K562 (cell line): ENCODE data around the gene ALDH1A2. TPM values are rescaled to one million over a fixed set of nuclear protein-coding genes. Genes with fewer than 3 reads are reported as not detected.
A peak's percentile ranks its signal among the peaks of the same experiment; 100 is the strongest.

Experiments used
- ATAC-seq: fragments of 200-7000 bp; cut with Tn5 transposase; 3 replicates; pipeline ENCODE4 v1.9.1; 2020; ENCODE audit warnings: moderate library complexity
- BruUV-seq: library from RNA; stranded (reverse); fragments of 400-500 nt; replicated peaks from 2 replicates; lab custom pipeline; 2021; lab: Mats Ljungman, UMichigan
- CTCF ChIA-PET: fragments of 300-600 bp; formaldehyde crosslinking; extraction: SDS; loops from one replicate; lab custom pipeline; 2021; ENCODE audit warnings: low intra/inter-chr PET ratio; lab: Yijun Ruan, JAX
- POLR2A ChIA-PET: fragments of 300-600, 350-650 bp; sonication (Branson Sonifier 250); formaldehyde crosslinking; extraction: SDS; loops from one replicate; lab custom pipeline; 2021; ENCODE audit warnings: antibody characterized with exemption, inconsistent platforms; lab: Yijun Ruan, JAX
- DNase-seq, 4 experiments: peaks; one replicate each; pipeline versions ENCODE4 v3.0.0 to v3.0.0-alpha.2; 2011 to 2018; ENCODE audit warnings: low spot score in 3 of 4, mixed read lengths in 3 of 4; ENCODE audit errors: extremely low read depth in 1 of 4
- FAIRE-seq: peaks from 2 replicates; lab custom pipeline; 2011; peaks lifted over from hg19 to GRCh38; lab: Jason Lieb, UNC
- H2AFZ ChIP-seq: 2 replicates; pipeline ENCODE4 v1.6.0; 2011; ENCODE audit warnings: low read depth, low read length, control low read depth, inconsistent platforms
- H3K27ac ChIP-seq: fragments of 200-600 bp; 3 replicates; pipeline ENCODE4 v1.8.0; 2011; ENCODE audit warnings: low read depth, mild to moderate bottlenecking, control low read depth, inconsistent platforms, low read length, moderate library complexity, mixed read lengths; ENCODE audit errors: extremely low read depth
- H3K27me3 ChIP-seq, 2 experiments: fragments of 300-600 bp in 1 of 2; 2 replicates in 1 of 2; 3 replicates in 1 of 2; pipeline versions ENCODE4 v1.6.0 to v1.8.0; 2011; ENCODE audit warnings: inconsistent platforms in 2 of 2, low read length in 2 of 2, mild to moderate bottlenecking in 1 of 2, mixed read lengths in 1 of 2, moderate library complexity in 1 of 2; ENCODE audit not compliant: control insufficient read depth in 2 of 2, insufficient read depth in 2 of 2
- H3K36me3 ChIP-seq: fragments of 300-600 bp; 3 replicates; pipeline ENCODE4 v1.8.0; 2011; ENCODE audit warnings: mild to moderate bottlenecking, low read length, inconsistent platforms; ENCODE audit not compliant: control insufficient read depth, insufficient read depth
- H3K4me1 ChIP-seq, 2 experiments: fragments of 200-600 bp in 1 of 2; replicated peaks in 1 of 2; 2 replicates in 1 of 2; 3 replicates in 1 of 2; pipeline versions ENCODE4 v1.5.1 to v1.8.0; 2011; ENCODE audit warnings: inconsistent platforms in 2 of 2, low read length in 2 of 2, mild to moderate bottlenecking in 1 of 2, mixed read lengths in 1 of 2, moderate library complexity in 1 of 2; ENCODE audit not compliant: control insufficient read depth in 2 of 2, insufficient read depth in 2 of 2
- H3K4me2 ChIP-seq: 2 replicates; pipeline ENCODE4 v1.6.1; 2011; ENCODE audit warnings: low read length, control low read depth, inconsistent platforms, mixed read lengths; ENCODE audit not compliant: insufficient read depth
- H3K4me3 ChIP-seq: fragments of 200-600 bp; sonication (generic), shearing (Covaris generic); 2 replicates; pipeline ENCODE4 v1.5.1; 2016; ENCODE audit warnings: control low read depth, inconsistent platforms
- H3K79me2 ChIP-seq: fragments of 200-600 bp; 3 replicates; pipeline ENCODE4 v1.8.0; 2011; ENCODE audit warnings: low read length, inconsistent platforms; ENCODE audit not compliant: control insufficient read depth, insufficient read depth
- H3K9ac ChIP-seq, 2 experiments: 2 replicates each; pipeline versions ENCODE4 v1.6.0 to v1.6.1; 2011; ENCODE audit warnings: low read depth in 2 of 2, low read length in 2 of 2, control low read depth in 1 of 2, inconsistent platforms in 1 of 2, mild to moderate bottlenecking in 1 of 2, mixed read lengths in 1 of 2; ENCODE audit not compliant: insufficient read depth in 1 of 2
- H3K9me1 ChIP-seq: one replicate; pipeline ENCODE4 v1.6.0; 2011; ENCODE audit warnings: inconsistent platforms, mild to moderate bottlenecking, low read length, moderate library complexity; ENCODE audit not compliant: control insufficient read depth, insufficient read depth
- H3K9me3 ChIP-seq: replicated peaks from 2 replicates; pipeline ENCODE4 v1.5.1; 2011; ENCODE audit warnings: low read depth, low read length, inconsistent platforms; ENCODE audit not compliant: control insufficient read depth, insufficient read depth
- H4K20me1 ChIP-seq: replicated peaks from 2 replicates; pipeline ENCODE4 v1.6.1; 2011; ENCODE audit warnings: low read length, inconsistent platforms, mixed read lengths; ENCODE audit not compliant: control insufficient read depth, insufficient read depth
- BMI1 ChIP-seq: fragments of 150-350 bp; IDR thresholded peaks from 2 replicates; pipeline ENCODE4 v1.6.1; 2014; ENCODE audit warnings: low read length
- CREB5 ChIP-seq: fragments of 250-450 bp; sonication (Bioruptor Pico); IDR thresholded peaks from 2 replicates; pipeline ENCODE4 v1.5.0; 2020; ENCODE audit warnings: mild to moderate bottlenecking
- CTCF ChIP-seq, 3 experiments: IDR thresholded peaks in 2 of 3; conservative IDR thresholded peaks in 1 of 3; 2 replicates each; pipeline ENCODE4 v1.5.1; 2011 to 2012; ENCODE audit warnings: low read length in 3 of 3, mild to moderate bottlenecking in 3 of 3, control low read depth in 2 of 3, improper control_type of control experiment in 1 of 3, inconsistent platforms in 1 of 3, low read depth in 1 of 3, mixed read lengths in 1 of 3, moderate library complexity in 1 of 3; ENCODE audit not compliant: insufficient read depth in 2 of 3
- ILK ChIP-seq: fragments of 450-650 bp; IDR thresholded peaks from 2 replicates; pipeline ENCODE4 v1.6.1; 2016; ENCODE audit warnings: missing genetic modification characterization, low read depth, mild to moderate bottlenecking, missing compliant biosample characterization, moderate library complexity, borderline replicate concordance
- JUNB ChIP-seq: fragments of 450-650 bp; formaldehyde crosslinking; conservative IDR thresholded peaks from 2 replicates; pipeline ENCODE4 v1.4.0; 2020; ENCODE audit warnings: mild to moderate bottlenecking
- KAT8 ChIP-seq: fragments of 450-650 bp; IDR thresholded peaks from 2 replicates; pipeline ENCODE4 v1.6.1; 2016; ENCODE audit warnings: low read depth, mild to moderate bottlenecking
- MTA3 ChIP-seq: fragments of 450-650 bp; formaldehyde crosslinking; IDR thresholded peaks from 2 replicates; pipeline ENCODE4 v1.6.1; 2017; ENCODE audit warnings: mild to moderate bottlenecking, borderline replicate concordance
- NFIX ChIP-seq: fragments of 250-450 bp; sonication (Bioruptor Pico); IDR thresholded peaks from 2 replicates; pipeline ENCODE4 v1.4.0; 2020; ENCODE audit warnings: low read depth, mild to moderate bottlenecking, moderate library complexity
- PREB ChIP-seq: sonication (generic); formaldehyde crosslinking; IDR thresholded peaks from 2 replicates; pipeline ENCODE4 v1.8.1; 2023; ENCODE audit warnings: mild to moderate bottlenecking, missing genetic modification reagents
- RAD21 ChIP-seq, 2 experiments: fragments of 250-450 bp in 1 of 2; fragments of 450-650 bp in 1 of 2; sonication (Bioruptor Pico) in 1 of 2; formaldehyde crosslinking in 1 of 2; IDR thresholded peaks in 1 of 2; conservative IDR thresholded peaks in 1 of 2; 2 replicates each; pipeline versions ENCODE4 v1.4.0 to v1.8.0; 2020 to 2022; ENCODE audit warnings: mild to moderate bottlenecking in 2 of 2, moderate library complexity in 1 of 2
- THAP12 ChIP-seq: fragments of 250-450 bp; sonication (Bioruptor Pico); IDR thresholded peaks from 2 replicates; pipeline ENCODE4 v1.9.0; 2021; ENCODE audit warnings: mild to moderate bottlenecking, inconsistent platforms
- ZBTB1 ChIP-seq: sonication (generic); formaldehyde crosslinking; IDR thresholded peaks from 2 replicates; pipeline ENCODE4 v1.8.1; 2023; ENCODE audit warnings: missing genetic modification reagents, low read depth, mild to moderate bottlenecking, borderline replicate concordance
- ZNF449 ChIP-seq: fragments of 250-450 bp; sonication (Bioruptor Pico); IDR thresholded peaks from 2 replicates; pipeline ENCODE4 v1.8.0; 2022; ENCODE audit warnings: moderate library complexity, mild to moderate bottlenecking, inconsistent platforms
- WGBS: fragments of 100-300 bp; shearing (Covaris generic); methylation state at CpG from one replicate; pipeline ENCODE4 v1.1.6; 2016; ENCODE audit warnings: low coverage, mixed read lengths; ENCODE audit not compliant: insufficient coverage; ENCODE audit errors: missing lambda C conversion rate; 5-methylcytosine and 5-hydroxymethylcytosine counted together
- in situ Hi-C: fragments of 300-500 bp; cut with MboI; formaldehyde crosslinking; loops from 4 replicates; pipeline ENCODE4 v1.15.0; 2018; ENCODE audit warnings: inconsistent platforms, mixed read lengths
- intact Hi-C: fragments of 100-400 bp; cut with micrococcal nuclease; formaldehyde crosslinking; loops from 2 replicates; pipeline ENCODE4 v1.14.2; 2022
- polyA plus RNA-seq, 8 experiments: library from polyadenylated mRNA; depleted of rRNA in 4 of 8; stranded (reverse) in 5 of 8; unstranded in 3 of 8; fragments of >200 nt; fragmentation: Nextera tagmentation in 2 of 8; fragmentation: Illumina TruSeq in 1 of 8; extraction: Ambion mirVana in 2 of 8; extraction: Trizol in 1 of 8; gene quantifications; 2 replicates each; pipeline versions ENCODE4 v1.2.1 to v1.2.3, GENCODE V29; 2011 to 2014; ENCODE audit warnings: inconsistent platforms in 1 of 8, missing spikeins in 1 of 8
- total RNA-seq, 7 experiments: library from RNA; depleted of rRNA in 6 of 7; stranded (reverse); fragments of >200 nt in 6 of 7; fragmentation: Illumina TruSeq in 2 of 7; extraction: Trizol in 2 of 7; gene quantifications; 2 replicates each; pipeline versions ENCODE4 v1.2.1 to v1.2.3, GENCODE V29; 2011 to 2021; ENCODE audit warnings: low replicate concordance in 1 of 7

The ALDH1A2 gene
- total and polyA plus RNA-seq, 9 of the 15 experiments (the other 6 are each of a cell fraction or from before 2014, with no cell fraction given), result 115 to 393 (median 333) TPM

- Histone ChIP-seq H3K79me2 (no peaks in the 10 kb centered on the region), H3K4me2 (no peak overlapping the region), H2AFZ (no peak overlapping the region), H3K27ac (no peak overlapping the region), H3K4me1 (no peaks in the 10 kb centered on the region), H4K20me1 (no peaks in the 10 kb centered on the region), H3K36me3 (no peaks in the 10 kb centered on the region), H3K4me3 (no peak overlapping the region), H3K27me3 (peaks cover 5 to 8% of the 10 kb centered on the region in 2 experiments; a peak in 4 of 5 replicates), H3K9ac (no peak overlapping the region), H3K9me1 (no peaks in the 10 kb centered on the region), H3K9me3 (no peaks in the 10 kb centered on the region)
- no peak for ATAC-seq
- intact Hi-C loops (no loop called here), in situ Hi-C loops (no loop called here)
- WGBS, result 0% methylated on average over 1 of the region's 1 CpG
- FAIRE-seq, result no peak
- no TSS peak for BruUV-seq
- CTCF ChIA-PET, result no interaction called here
- POLR2A ChIA-PET, result interaction anchor here (0.7 to 1.6 kb wide), 4 partner anchors 9 to 115 kb away, joined by 3 to 5 read pairs (median 3); no protein-coding TSS in a partner anchor
- DNase-seq, result no peak
- TF ChIP-seq PREB (CRISPR knock-in tag), result no peak
- no peak for TF ChIP-seq MTA3
- no peak for TF ChIP-seq NFIX (CRISPR knock-in tag)
- TF ChIP-seq KAT8, result no peak
- no peak for TF ChIP-seq ZBTB1 (CRISPR knock-in tag)
- no peak for TF ChIP-seq THAP12 (CRISPR knock-in tag)
- no peak for TF ChIP-seq ILK (tag)
- TF ChIP-seq CREB5, result no peak
- TF ChIP-seq RAD21 (CRISPR knock-in tag; conservative IDR thresholded peaks at IDR 0.05 in 1 of 2, IDR thresholded peaks at IDR 0.05 in 1 of 2), result 0 out of 4 replicates have a peak, but pooled peaks of 1 of the 2 experiments have one; percentile 15
- no peak for TF ChIP-seq BMI1
- TF ChIP-seq CTCF (IDR thresholded peaks at IDR 0.05 in 2 of 3, conservative IDR thresholded peaks at IDR 0.05 in 1 of 3; ENCODE audit: insufficient read depth in 2 of 3, low read depth in 1 of 3, low read length in 3 of 3), result peak in 1 of 3 experiments; percentile 23; a peak in 1 of 6 replicates
- no peak for TF ChIP-seq ZNF449 (CRISPR knock-in tag)
- TF ChIP-seq JUNB, result no peak
Measured at GRCh38 chr15:57931570-57931969, 133.9 kb downstream of the ALDH1A2 start.
